Measurements from ENCODE around the gene DCLRE1C. TPM values are rescaled to one million over a fixed set of nuclear protein-coding genes. Genes with fewer than 3 reads are reported as not detected.

DCLRE1C gene
- total and polyA plus RNA-seq, 9 of the 15 experiments (the other 6 are each of a cell fraction or from before 2014, with no cell fraction given): 8.8 to 22.2 (median 13.9) TPM

DNA sequence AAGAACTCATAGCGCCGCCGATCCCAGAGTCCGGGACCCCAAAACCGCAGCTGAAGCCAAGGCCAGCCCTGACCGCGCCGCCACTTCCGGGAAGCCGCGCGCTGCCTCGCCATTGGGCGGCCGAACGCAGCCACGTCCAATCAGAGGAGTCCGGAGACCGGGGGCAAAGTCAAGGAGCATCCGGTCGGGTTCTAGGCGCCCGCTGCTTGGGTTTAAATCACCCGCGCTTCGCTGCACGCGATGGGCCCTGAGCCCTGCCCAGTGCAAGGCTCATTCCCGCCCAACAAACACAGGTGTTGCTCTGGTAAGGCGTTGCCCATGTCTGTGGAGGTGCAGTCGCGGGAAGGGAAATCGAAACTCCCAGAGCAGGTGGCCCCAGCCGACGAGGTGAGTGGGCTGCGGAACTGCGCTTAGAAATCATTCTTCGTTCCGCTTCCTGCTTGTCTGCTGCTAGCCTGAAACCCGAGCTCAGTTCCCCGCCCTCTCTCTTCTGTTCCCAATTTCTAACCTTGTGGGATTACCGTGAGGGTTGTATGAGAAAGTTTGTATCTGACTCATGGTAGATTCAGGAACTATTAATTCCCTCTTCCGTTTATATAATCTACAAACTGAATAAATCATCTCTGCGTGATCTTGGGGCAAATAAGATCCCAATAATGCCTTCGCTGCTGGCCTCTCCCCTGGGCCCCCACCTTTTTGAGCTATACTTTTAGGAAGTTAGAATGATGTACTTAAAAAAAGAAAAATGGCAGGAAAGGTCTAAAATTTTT is at the start of gene DCLRE1C (continued):
- TF ChIP-seq, protein P1, sequence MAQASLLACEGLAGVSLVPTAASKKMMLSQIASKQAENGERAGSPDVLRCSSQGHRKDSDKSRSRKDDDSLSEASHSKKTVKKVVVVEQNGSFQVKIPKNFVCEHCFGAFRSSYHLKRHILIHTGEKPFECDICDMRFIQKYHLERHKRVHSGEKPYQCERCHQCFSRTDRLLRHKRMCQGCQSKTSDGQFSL (CRISPR knock-in tag; IDR thresholded peaks at IDR 0.05): no peak
- TF ChIP-seq, protein P1 (tag; IDR thresholded peaks at IDR 0.05): no peak
- TF ChIP-seq ZNF133 (CRISPR knock-in tag; IDR thresholded peaks at IDR 0.05): no peak
- TF ChIP-seq, protein P2, sequence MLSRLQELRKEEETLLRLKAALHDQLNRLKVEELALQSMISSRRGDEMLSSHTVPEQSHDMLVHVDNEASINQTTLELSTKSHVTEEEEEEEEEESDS (CRISPR knock-in tag; IDR thresholded peaks at IDR 0.05): no peak
- TF ChIP-seq, protein P3, sequence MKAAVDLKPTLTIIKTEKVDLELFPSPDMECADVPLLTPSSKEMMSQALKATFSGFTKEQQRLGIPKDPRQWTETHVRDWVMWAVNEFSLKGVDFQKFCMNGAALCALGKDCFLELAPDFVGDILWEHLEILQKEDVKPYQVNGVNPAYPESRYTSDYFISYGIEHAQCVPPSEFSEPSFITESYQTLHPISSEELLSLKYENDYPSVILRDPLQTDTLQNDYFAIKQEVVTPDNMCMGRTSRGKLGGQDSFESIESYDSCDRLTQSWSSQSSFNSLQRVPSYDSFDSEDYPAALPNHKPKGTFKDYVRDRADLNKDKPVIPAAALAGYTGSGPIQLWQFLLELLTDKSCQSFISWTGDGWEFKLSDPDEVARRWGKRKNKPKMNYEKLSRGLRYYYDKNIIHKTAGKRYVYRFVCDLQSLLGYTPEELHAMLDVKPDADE (conservative IDR thresholded peaks at IDR 0.05; ENCODE audit: control insufficient read depth, low read depth, low read length): no peak; the same call in 1 of the 2 replicates
- TF ChIP-seq CBX1 (IDR thresholded peaks at IDR 0.05; ENCODE audit: low read depth): 0 out of 2 replicates have a peak, but pooled peaks have one; percentile 33
- TF ChIP-seq POLR3G (IDR thresholded peaks at IDR 0.05; ENCODE audit: extremely low read depth, insufficient read length, insufficient replicate concordance): no peak
- TF ChIP-seq, protein P4, sequence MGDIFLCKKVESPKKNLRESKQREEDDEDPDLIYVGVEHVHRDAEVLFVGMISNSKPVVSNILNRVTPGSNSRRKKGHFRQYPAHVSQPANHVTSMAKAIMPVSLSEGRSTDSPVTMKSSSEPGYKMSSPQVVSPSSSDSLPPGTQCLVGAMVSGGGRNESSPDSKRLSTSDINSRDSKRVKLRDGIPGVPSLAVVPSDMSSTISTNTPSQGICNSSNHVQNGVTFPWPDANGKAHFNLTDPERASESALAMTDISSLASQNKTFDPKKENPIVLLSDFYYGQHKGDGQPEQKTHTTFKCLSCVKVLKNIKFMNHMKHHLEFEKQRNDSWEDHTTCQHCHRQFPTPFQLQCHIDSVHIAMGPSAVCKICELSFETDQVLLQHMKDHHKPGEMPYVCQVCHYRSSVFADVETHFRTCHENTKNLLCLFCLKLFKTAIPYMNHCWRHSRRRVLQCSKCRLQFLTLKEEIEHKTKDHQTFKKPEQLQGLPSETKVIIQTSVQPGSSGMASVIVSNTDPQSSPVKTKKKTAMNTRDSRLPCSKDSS (IDR thresholded peaks at IDR 0.05; ENCODE audit: low read depth, partially characterized antibody): no peak
- no peak for TF ChIP-seq PHB (CRISPR knock-in tag; IDR thresholded peaks at IDR 0.05)
- 0 out of 2 replicates have a peak, but pooled peaks have one; percentile 39 for TF ChIP-seq PHF21A (IDR thresholded peaks at IDR 0.05; ENCODE audit: borderline replicate concordance, low read depth)
- TF ChIP-seq, protein P5, sequence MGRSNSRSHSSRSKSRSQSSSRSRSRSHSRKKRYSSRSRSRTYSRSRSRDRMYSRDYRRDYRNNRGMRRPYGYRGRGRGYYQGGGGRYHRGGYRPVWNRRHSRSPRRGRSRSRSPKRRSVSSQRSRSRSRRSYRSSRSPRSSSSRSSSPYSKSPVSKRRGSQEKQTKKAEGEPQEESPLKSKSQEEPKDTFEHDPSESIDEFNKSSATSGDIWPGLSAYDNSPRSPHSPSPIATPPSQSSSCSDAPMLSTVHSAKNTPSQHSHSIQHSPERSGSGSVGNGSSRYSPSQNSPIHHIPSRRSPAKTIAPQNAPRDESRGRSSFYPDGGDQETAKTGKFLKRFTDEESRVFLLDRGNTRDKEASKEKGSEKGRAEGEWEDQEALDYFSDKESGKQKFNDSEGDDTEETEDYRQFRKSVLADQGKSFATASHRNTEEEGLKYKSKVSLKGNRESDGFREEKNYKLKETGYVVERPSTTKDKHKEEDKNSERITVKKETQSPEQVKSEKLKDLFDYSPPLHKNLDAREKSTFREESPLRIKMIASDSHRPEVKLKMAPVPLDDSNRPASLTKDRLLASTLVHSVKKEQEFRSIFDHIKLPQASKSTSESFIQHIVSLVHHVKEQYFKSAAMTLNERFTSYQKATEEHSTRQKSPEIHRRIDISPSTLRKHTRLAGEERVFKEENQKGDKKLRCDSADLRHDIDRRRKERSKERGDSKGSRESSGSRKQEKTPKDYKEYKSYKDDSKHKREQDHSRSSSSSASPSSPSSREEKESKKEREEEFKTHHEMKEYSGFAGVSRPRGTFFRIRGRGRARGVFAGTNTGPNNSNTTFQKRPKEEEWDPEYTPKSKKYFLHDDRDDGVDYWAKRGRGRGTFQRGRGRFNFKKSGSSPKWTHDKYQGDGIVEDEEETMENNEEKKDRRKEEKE (IDR thresholded peaks at IDR 0.05; ENCODE audit: borderline replicate concordance in 1 of 2, control insufficient read depth in 1 of 2, low read depth in 2 of 2, low read length in 1 of 2): 0 out of 4 replicates have a peak, but pooled peaks of 1 of the 2 experiments have one; percentile 35
- peak; percentile 91 for TF ChIP-seq ELF4 (CRISPR knock-in tag; IDR thresholded peaks at IDR 0.05)
- no peak for TF ChIP-seq NCOA4 (IDR thresholded peaks at IDR 0.05; ENCODE audit: partially characterized antibody)
- TF ChIP-seq FIP1L1 (IDR thresholded peaks at IDR 0.05; ENCODE audit: low read depth, low read length, poor library complexity, severe bottlenecking): peak; percentile 67
- TF ChIP-seq MTF1 (CRISPR knock-in tag; IDR thresholded peaks at IDR 0.05; ENCODE audit: borderline replicate concordance): no peak
- no peak for TF ChIP-seq MCM3 (IDR thresholded peaks at IDR 0.05)
- TF ChIP-seq CEBPG (CRISPR knock-in tag; IDR thresholded peaks at IDR 0.05): no peak
- TF ChIP-seq CEBPG (tag; conservative IDR thresholded peaks at IDR 0.05 in 1 of 2, IDR thresholded peaks at IDR 0.05 in 1 of 2): no peak
- no peak for TF ChIP-seq NR3C1 (CRISPR knock-in tag; IDR thresholded peaks at IDR 0.05)
- TF ChIP-seq PHB2 (IDR thresholded peaks at IDR 0.05; ENCODE audit: low read depth): no peak
- no peak for TF ChIP-seq NCOA2 (IDR thresholded peaks at IDR 0.05; ENCODE audit: partially characterized antibody in 2 of 2)
